ENCODE measurements around the gene TRIM32.
A peak's percentile ranks its signal among the peaks of the same experiment; 100 is the strongest.

Gene TRIM32, protein sequence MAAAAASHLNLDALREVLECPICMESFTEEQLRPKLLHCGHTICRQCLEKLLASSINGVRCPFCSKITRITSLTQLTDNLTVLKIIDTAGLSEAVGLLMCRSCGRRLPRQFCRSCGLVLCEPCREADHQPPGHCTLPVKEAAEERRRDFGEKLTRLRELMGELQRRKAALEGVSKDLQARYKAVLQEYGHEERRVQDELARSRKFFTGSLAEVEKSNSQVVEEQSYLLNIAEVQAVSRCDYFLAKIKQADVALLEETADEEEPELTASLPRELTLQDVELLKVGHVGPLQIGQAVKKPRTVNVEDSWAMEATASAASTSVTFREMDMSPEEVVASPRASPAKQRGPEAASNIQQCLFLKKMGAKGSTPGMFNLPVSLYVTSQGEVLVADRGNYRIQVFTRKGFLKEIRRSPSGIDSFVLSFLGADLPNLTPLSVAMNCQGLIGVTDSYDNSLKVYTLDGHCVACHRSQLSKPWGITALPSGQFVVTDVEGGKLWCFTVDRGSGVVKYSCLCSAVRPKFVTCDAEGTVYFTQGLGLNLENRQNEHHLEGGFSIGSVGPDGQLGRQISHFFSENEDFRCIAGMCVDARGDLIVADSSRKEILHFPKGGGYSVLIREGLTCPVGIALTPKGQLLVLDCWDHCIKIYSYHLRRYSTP

DNA sequence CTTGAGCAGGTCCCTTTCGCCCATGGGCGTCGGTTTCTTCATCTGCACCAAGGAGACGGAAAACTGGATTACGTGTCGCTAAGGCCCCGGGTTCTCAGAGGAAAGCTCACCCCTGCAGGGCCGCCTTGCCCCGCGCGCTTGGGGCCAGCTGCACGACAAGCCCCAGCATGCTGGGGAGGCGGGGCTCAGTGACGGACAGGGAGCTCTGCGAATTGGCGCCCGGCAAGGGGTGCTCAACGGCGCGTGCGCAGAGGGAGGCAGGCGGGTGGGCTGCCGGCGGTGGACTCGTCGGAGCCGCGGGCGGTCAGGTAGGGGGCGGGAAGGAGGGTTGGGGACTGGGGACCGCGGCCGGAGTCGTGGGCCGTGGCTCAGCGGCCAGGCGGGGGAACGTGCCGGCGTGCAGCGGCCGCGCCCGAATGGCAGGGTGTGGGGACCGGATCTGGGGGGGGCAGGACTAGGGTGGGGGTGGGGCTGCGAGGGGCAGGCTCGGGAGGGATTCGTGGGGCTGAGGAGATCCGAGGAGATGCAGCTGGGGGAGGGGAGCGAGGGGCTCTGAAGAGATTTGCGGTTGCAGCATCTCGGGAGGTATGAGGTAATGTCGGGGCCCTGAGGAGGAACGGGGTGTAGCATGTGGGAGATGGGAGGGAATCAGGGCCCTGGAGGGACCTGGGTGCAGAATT, at the start of gene TRIM32:
Gene TRIM32 (plus strand): TSS at position 232 of the 680 bp plus-strand sequence. CDS start 10,438 bp downstream, outside the sequence.
- peak; percentile 91 to 92 for DNase-seq

GRCh38 chr9:116639251-116639741, 47.8 kb upstream of the TRIM32 start:
- DNase-seq = no peak

- no peak for DNase-seq
Observed at GRCh38 chr9:116641292-116642059, 45.6 kb upstream of the TRIM32 start.

GRCh38 chr9:116643691-116644090, 43.4 kb upstream of the TRIM32 start:
- DNase-seq = no peak

GRCh38 chr9:116644091-116644688, 42.9 kb upstream of the TRIM32 start:
- no peak for DNase-seq

DNA sequence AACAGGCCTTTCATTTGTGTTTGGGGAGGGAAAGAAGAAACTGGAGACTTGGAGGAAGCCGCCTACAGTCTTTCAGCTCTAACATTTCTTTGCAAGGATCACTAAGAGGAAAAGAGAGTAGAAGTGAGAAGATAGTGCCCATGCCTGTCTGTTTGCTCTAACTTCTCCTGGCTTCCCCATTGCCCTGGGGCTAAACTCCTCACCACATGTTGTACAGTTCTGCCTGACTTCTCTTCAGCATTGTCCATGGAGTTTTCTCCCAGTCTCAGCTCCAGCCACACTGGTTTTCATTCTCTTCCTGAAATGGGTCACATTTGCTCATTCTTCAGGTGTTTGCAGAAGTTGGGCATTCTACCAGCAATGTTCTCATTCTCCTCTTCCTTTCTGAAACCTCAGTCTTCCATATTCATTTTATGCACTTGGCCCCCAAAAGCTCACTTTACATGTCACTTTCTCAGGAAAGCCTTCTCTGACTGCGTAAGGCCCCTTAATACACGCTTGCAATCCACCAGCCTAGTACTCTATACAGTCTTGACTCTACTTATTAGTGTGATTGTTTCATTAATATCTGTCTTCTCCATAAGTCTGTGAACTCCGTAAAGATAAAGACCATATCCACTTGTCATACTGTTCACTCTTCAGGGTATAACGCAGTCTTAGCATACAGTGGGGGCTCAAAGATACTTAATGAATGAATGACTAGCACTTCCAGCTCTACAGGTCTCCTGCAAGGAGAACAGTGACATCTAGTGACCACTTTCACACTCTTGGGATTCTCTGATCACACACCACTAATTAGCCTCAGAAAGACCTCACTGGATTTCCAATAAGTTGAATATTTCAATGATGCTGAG, 40.2 kb upstream of the TRIM32 start:
- no peak for DNase-seq

DNA sequence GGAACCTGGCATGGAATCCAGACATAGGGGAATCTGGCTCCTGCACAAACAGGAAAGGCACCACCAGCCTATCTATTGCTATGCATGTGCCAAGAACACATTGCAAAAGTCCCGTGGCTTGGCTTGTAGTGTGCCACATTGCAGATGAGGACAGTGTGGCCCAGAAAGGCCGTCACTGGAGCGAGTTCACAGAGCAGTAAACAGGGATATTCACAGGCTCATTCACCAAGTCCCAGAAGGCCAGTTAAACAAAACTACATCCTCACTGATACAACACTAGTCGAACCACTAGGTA, 39.6 kb upstream of the TRIM32 start:
- no peak for DNase-seq

GRCh38 chr9:116653348-116654058, 33.6 kb upstream of the TRIM32 start:
- DNase-seq = no peak

- no peak for DNase-seq
Observed at GRCh38 chr9:116654059-116654355, 33.1 kb upstream of the TRIM32 start.

- DNase-seq = no peak
Observed at GRCh38 chr9:116656501-116656971, 30.6 kb upstream of the TRIM32 start.

- no peak for DNase-seq
Observed at GRCh38 chr9:116656977-116657376, 30.1 kb upstream of the TRIM32 start.

DNA sequence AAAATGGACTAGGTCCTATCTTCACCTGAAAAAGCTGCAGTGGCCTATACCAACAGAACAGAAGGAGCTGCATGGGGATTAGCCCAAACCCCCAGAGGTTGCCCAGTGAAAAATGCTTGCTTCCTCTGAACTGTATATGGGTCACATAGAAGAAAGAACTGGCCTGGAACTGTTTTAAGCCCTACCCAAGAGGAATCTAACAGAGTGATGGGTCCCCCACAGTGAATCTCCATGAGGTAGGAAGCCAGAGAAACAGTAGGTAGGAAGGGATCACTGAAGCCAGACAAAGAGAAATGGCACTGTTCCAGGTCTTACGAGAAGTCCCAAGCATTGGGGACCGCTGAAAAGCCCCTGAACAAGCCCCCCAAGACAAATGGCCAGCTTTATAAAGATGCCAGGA, 28.8 kb upstream of the TRIM32 start:
- DNase-seq = no peak

DNA sequence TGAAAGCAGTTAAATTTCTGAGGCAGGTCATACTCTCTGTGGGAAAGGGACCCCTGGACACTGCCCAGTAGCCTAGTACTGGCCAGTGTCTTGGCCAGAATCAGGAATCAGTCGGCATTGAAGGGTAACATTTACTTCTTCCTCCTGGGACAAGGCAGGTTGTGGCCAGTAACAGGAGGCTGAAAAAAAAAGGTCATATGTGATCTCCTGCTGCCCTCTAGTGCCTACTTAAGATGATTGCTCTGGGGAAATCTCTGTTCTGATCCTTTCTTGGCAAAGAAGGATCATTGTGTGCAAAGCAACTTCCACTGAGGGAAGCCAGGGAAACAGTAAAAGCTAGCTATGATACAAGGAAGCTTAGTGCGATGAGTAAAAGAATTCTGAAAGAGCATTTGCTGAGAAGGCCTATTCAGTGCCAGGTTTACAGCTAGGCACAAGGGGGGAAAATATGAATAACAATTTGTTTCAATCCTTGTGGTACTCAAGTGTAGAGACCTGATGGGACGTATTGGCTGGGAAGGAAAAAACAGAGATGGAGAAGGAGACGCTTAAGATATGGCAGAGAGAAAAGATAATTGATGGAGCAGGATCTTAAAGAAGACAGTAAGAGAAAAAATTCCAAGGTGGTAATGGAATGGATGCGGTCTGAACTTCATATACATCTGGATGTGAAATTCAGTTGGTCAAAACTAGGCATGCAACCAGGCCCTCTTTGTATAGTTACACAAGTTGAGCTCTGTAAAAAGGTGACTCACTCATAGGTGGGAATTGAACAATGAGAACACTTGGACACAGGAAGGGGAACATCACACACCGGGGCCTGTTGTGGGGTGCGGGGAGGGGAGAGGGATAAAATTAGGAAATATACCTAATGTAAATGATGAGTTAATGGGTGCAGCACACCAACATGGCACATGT, 25.8 kb upstream of the TRIM32 start:
- no peak for DNase-seq

DNA sequence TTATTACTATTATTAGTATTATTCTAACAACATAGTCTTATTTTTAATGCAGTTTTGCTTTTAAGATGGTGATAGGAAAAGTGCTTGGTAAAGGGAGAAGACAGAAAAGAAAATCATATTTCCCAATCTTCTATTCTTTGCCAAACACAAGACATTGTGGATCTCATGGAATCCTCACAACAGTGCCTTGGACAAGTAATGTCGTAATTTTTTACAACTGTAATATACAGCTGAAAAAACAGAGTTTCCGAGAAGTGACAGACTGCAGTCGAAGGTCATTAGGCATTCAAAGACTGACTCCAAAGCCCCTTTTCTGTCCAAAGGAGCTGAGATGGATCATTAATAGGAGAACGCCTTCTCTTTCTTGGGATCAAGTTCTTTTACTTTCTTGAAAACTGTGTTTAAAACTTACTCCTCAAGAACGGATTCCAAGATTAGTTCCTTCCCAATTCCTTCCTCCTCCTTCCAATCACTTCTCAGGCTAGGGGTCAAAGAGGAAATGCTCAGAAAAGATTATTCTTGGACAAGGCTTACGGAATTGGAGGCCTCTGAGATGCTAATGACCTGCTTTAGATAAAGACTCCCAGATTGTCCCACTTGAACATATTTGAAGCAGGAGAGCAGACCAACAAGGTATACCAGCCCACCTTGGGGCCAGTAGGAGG, 24.3 kb upstream of the TRIM32 start:
- DNase-seq = no peak

DNA sequence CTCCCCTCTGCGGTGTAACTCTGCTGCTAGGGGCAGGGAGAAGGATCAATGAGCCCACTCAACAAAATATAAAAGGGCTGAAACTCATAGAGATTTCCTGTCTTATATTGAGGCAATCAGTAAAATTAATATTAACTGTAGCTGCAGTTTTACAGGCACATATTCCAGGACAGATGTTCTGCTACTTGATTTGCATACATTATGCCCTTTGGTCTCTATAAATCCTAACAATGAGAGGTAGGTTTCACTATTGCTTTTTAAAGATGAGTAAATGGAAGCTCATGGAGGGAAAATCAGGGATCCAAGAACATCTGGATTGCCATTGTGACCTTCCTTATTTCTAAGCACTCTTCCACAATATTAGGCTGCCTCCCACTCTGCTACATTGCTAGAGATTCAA, 23.5 kb upstream of the TRIM32 start:
- DNase-seq = no peak

DNA sequence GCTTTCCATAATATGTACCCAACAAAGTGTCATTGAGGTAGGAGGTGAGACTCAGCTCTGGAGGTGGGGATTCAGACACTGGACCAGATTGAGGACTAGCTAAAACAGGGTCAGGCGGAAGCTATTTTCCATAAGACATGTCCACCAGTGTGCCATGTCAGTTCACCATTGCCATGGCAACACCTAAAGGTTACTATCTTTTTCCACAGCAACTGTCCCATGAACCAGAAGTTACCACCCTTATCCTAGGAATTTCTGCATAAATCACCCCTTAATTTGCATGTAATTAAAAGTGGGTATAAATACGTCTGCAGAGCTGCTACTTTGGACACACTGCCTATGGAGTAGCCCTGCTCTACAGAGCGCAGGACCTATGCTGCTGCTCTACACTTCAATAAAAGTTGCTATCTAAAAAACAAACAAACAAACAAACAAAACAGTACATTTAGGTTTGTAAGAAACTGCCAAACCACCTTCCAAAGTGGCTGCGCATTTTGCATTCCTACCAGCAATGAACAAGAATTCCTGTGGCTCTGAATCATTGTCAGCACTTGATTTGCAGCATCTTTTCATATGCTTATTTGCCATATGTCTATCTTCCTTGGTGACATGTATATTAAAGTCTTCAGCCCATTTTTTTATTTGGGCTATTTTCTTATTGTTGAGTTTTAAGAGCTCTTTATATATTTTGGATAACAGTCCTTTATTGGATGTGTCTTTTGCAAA, 18.0 kb upstream of the TRIM32 start:
- DNase-seq = no peak

GRCh38 chr9:116671605-116672004, 15.5 kb upstream of the TRIM32 start:
- DNase-seq = no peak

DNA sequence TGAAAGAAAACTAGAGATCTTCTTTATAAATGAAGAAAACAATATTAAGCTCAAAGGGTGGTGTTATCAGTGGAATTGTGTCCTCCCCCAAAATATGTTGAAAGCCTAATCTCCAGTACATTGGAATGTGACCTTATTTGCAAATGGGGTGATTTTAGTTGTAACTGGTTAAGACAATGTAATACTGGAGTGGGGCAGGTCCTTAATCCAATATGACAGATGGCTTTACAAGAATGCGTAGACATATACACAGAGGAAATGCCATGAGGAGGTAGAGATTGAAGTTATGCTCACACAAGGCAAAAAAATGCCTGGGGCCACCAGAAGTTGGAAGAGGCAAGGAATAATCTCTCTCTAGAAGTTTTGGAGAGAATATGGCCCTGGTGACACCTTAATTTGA, 13.7 kb upstream of the TRIM32 start:
- DNase-seq = no peak
